ENCODE data around the gene FNDC10.
"Not testable (repeated sequence)": the region's sequence is repeated elsewhere in the genome, so short reads cannot be mapped to it uniquely, and the experiment has no call there.

FNDC10 gene

DNA sequence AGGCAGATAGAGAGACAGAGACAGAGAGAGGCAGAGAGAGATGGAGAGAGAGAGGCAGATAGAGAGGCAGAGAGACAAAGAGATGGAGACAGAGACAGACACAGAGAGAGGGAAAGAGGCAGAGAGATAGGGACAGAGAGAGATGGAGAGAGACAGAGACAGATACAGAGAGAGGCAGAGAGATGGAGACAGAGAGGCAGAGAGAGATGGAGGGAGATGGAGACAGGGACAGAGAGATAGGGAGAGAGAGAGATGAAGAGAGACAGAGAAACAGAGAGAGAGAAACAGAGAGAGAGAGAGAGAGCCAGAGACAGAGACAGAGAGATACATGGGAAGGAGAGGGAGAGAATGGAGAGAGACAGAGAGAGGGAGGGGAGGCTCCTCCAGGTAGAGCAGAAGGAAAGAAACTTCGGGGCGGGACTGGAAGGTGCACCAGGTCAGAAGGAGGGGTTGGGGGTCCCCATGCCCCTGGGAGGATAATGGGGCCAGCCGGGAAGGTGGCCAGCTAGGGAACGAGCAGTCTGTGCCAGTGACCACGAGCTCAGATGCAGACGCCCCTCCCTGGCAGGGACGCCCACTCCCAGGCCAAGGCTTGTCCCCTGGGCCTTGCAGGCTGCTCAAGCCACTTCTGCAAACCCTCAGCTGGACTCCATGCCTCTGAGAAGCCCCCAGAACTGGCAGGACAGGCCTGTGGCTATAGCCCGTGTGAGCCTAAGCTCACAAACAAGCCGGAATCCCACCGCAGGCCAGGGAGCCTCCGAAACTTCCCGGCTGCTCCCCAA, 3.3 kb downstream of the FNDC10 start:
- H3K4me2 ChIP-seq (ENCODE audit: low read depth, low read length, poor library complexity, severe bottlenecking) = no peak overlapping the region
- H3K36me3 ChIP-seq (ENCODE audit: low read length) = no peaks in the 10 kb centered on the region
- H3F3A ChIP-seq (ENCODE audit: insufficient read depth) = no peaks in the 10 kb centered on the region
- no peaks in the 10 kb centered on the region for H4K20me1 ChIP-seq (ENCODE audit: low read depth, low read length)
- no peaks in the 10 kb centered on the region for H3K79me2 ChIP-seq (ENCODE audit: insufficient read depth, low read length)
- no peaks in the 10 kb centered on the region for H3K9me2 ChIP-seq (replicated peaks; ENCODE audit: insufficient read depth, low read length)
- no peak overlapping the region for H3K4me3 ChIP-seq (ENCODE audit: insufficient read depth, low read length, poor library complexity, severe bottlenecking)
- no peaks in the 10 kb centered on the region for H3K27me3 ChIP-seq (ENCODE audit: low read length)
- H3K9me3 ChIP-seq (ENCODE audit: insufficient read depth, low read length) = no peaks in the 10 kb centered on the region
- TF ChIP-seq EZH2phosphoT487 (conservative IDR thresholded peaks at IDR 0.05; ENCODE audit: low read length) = no peak
- TF ChIP-seq, protein P1, sequence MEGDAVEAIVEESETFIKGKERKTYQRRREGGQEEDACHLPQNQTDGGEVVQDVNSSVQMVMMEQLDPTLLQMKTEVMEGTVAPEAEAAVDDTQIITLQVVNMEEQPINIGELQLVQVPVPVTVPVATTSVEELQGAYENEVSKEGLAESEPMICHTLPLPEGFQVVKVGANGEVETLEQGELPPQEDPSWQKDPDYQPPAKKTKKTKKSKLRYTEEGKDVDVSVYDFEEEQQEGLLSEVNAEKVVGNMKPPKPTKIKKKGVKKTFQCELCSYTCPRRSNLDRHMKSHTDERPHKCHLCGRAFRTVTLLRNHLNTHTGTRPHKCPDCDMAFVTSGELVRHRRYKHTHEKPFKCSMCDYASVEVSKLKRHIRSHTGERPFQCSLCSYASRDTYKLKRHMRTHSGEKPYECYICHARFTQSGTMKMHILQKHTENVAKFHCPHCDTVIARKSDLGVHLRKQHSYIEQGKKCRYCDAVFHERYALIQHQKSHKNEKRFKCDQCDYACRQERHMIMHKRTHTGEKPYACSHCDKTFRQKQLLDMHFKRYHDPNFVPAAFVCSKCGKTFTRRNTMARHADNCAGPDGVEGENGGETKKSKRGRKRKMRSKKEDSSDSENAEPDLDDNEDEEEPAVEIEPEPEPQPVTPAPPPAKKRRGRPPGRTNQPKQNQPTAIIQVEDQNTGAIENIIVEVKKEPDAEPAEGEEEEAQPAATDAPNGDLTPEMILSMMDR (IDR thresholded peaks at IDR 0.05; ENCODE audit: insufficient read depth, low read length, poor library complexity, severe bottlenecking) = no peak
- no peak overlapping the region for H2AFZ ChIP-seq (ENCODE audit: low read depth, low read length, severe bottlenecking)
- H3K9ac ChIP-seq (ENCODE audit: low read length) = no peak overlapping the region
- no peak overlapping the region for H3K27ac ChIP-seq (ENCODE audit: low read depth, low read length)

GRCh38 chr1:1595341-1595740, 4.6 kb downstream of the FNDC10 start:
- H3K4me3 ChIP-seq (ENCODE audit: insufficient read depth, low read length, poor library complexity, severe bottlenecking); H3K27me3 ChIP-seq (ENCODE audit: low read length); H3K79me2 ChIP-seq (ENCODE audit: insufficient read depth, low read length); H3K36me3 ChIP-seq (ENCODE audit: low read length); H4K20me1 ChIP-seq (ENCODE audit: low read depth, low read length); H2AFZ ChIP-seq (ENCODE audit: low read depth, low read length, severe bottlenecking); H3K4me2 ChIP-seq (ENCODE audit: low read depth, low read length, poor library complexity, severe bottlenecking); H3K9me3 ChIP-seq (ENCODE audit: insufficient read depth, low read length); H3K27ac ChIP-seq (ENCODE audit: low read depth, low read length); H3K9me2 ChIP-seq (replicated peaks; ENCODE audit: insufficient read depth, low read length); H3K9ac ChIP-seq (ENCODE audit: low read length); H3F3A ChIP-seq (ENCODE audit: insufficient read depth): not testable (repeated sequence)

DNA sequence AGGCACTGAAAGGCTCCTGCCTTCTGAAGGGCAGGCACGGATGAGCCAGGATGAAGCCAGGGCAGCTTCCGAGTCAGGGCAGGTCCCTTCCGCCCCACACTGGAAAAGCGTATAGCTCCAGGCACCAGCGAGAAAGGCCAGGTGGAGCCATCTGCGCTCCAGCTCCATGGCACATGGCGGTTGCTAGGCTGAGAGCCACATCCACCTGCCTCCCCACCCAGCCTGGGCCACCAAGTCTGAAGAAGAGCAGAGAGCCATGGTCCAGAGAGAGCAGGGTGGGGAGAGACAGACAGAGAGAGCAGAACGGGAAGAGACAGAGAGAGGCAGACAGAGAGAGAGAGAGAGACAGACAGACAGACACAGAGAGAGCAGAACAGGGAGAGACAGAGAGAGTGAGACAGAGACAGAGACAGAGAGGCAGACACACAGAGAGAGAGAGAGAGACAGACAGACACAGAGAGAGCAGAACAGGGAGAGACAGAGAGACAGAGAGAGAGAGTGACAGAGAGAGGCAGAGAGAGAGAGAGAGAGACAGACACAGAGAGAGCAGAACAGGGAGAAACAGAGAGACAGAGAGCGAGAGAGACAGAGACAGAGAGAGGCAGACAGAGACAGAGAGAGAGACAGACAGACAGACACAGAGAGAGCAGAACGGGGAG, 5.2 kb downstream of the FNDC10 start:
- TF ChIP-seq EZH2phosphoT487 (conservative IDR thresholded peaks at IDR 0.05; ENCODE audit: low read length) = no peak
- TF ChIP-seq, protein P1 (IDR thresholded peaks at IDR 0.05; ENCODE audit: insufficient read depth, low read length, poor library complexity, severe bottlenecking) = no peak
- no peaks in the 10 kb centered on the region for H3F3A ChIP-seq (ENCODE audit: insufficient read depth)
- H3K36me3 ChIP-seq (ENCODE audit: low read length) = no peaks in the 10 kb centered on the region
- no peaks in the 10 kb centered on the region for H3K79me2 ChIP-seq (ENCODE audit: insufficient read depth, low read length)
- no peak overlapping the region for H3K27ac ChIP-seq (ENCODE audit: low read depth, low read length)
- H3K4me3 ChIP-seq (ENCODE audit: insufficient read depth, low read length, poor library complexity, severe bottlenecking) = no peak overlapping the region
- H4K20me1 ChIP-seq (ENCODE audit: low read depth, low read length) = no peaks in the 10 kb centered on the region
- H2AFZ ChIP-seq (ENCODE audit: low read depth, low read length, severe bottlenecking) = no peak overlapping the region
- H3K9me3 ChIP-seq (ENCODE audit: insufficient read depth, low read length) = no peaks in the 10 kb centered on the region
- H3K9me2 ChIP-seq (replicated peaks; ENCODE audit: insufficient read depth, low read length) = no peaks in the 10 kb centered on the region
- no peak overlapping the region for H3K9ac ChIP-seq (ENCODE audit: low read length)
- no peaks in the 10 kb centered on the region for H3K27me3 ChIP-seq (ENCODE audit: low read length)
- no peak overlapping the region for H3K4me2 ChIP-seq (ENCODE audit: low read depth, low read length, poor library complexity, severe bottlenecking)
